ENCODE measurements around the gene CDT1.

CDT1 gene

DNA sequence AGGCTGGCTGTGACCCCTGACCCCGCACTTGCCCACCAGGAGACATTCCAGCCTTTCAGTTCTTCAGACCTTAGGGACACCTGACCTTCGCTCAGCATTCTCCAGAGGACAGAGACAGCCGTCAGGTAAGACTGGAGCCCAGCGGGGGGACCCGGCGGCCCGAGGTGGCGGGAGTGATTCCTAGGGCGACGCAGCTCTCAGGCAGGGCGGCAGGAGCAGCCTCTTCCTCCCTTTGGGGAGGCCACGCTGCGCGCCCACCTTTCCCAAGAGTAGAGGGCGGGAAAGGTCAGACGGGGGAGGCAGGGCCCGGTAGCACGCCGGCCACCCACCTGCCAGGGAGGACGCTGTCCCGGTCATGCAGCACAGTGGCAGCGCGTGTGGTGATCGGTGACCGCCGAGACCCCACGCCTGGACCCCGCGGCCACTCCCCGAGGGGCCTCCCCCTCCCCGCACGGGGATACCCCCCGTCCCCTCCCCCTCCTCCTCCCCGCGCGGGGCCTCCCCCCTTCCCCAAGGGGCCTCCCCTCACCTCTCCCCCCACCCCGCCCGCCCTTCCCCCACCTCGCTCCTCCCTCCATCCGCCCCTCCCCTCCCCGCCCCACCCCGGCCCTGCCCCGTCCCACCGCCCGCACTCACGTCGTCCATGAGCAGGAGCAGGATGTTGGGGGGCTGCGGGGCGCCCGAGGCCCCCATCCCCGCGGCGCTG lies 52.7 kb downstream of the CDT1 start:
- peak in 1 of 2 donors; percentile 1 for DNase-seq (ENCODE audit: low read depth in 2 of 2)

DNA sequence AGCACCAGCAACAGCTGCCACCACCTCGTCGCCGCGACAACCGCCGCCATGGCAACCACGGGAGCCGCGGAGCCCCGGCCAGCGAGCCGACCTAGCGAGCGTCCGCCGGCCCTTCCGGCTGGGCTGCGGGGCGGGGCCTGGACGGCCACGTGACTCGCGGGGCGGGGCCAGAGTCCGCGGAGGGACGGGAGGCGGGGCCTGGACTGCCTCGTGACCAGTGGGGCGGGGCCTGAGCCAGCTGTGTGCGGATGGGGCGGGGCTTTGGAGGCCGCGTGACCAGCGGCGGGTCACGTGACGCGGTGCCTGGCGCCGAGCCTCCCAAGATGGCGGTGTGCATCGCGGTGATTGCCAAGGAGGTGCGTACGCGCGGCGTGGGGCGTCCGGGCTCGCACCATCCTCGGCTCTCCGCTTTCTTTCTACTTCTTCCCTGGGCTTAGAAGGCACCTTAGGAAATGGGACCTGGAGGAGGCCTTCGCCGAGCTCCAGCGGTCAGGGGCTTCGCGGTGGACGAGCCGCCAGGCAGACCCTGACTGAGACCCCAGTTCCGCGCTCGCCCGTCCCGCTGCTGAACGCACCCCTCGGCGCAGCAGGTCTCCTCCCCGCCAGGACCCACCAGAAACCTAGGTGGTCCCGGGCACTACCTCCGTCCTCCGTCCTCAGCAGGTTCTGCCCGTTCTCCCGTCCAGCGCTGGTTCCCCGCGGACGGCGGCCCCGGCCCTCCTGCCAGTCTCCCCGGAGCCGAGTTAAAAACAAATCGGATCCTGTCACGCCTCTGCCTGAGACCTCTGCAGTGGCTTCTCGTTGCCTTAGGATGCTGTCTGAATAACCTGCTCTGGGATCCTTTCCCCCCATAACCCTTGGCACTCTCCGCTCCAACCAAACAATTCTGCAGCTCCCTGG lies 53.5 kb downstream of the CDT1 start, which contains the start of the genes GALNS and TRAPPC2L:
GALNS (minus strand) TSS at position 120 of the 900 bp plus-strand sequence; CDS start at position 50, 70 bp downstream.
TRAPPC2L (plus strand) TSS at position 300 of the 900 bp plus-strand sequence; CDS start at position 324, 24 bp downstream.
- peak; percentile 99 to 100 for DNase-seq (ENCODE audit: low read depth in 2 of 2)

DNA sequence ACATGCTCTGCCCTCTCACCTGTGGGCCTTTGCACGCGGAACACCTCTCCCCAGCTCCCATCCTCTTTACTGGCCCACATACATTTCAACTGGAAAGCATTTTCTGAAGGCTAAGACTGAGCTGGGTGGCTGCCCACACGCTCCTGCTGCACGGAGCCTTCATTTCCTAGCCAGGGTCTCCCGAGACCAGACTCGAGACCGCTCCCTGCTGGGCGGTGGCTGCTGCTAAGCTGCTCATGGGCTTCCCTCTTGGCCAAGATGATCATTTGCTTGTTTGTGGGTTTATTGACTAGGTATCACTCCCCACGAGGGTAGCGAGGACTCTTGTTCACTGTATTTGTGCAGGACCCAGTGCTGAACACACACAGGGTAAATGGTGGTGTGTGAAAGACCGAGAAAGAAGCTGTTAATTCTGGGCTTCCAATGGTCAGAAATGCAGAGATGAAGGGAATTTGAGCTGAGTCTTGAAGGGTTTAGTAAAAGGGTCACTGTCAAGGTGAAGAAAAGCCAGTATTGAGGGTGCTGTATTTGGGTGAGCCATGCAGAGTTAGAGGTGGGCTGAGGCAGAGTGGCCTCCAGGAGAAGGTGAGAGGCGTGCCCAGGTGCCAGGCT lies 54.2 kb downstream of the CDT1 start:
- DNase-seq (ENCODE audit: low read depth in 2 of 2): peak; percentile 63 to 68
